Nephron (organoid): ENCODE data around the gene MAT2B.

Source experiments
- H3K27ac Mint-ChIP-seq, 3 experiments: 2 replicates each; pipeline ENCODE4 v1.8.0; 2020; ENCODE audit warnings: mixed read lengths in 3 of 3, mild to moderate bottlenecking in 2 of 3, moderate library complexity in 1 of 3
- H3K27me3 Mint-ChIP-seq: 2 replicates; pipeline ENCODE4 v1.8.0; 2021; ENCODE audit warnings: low read depth, mild to moderate bottlenecking, moderate library complexity, mixed read lengths
- H3K36me3 Mint-ChIP-seq: 2 replicates; pipeline ENCODE4 v1.8.0; 2020; ENCODE audit warnings: low read depth, mixed read lengths
- H3K4me1 Mint-ChIP-seq: 2 replicates; pipeline ENCODE4 v1.8.0; 2020; ENCODE audit warnings: mixed read lengths
- H3K4me3 Mint-ChIP-seq, 3 experiments: 2 replicates each; pipeline ENCODE4 v1.8.0; 2020; ENCODE audit warnings: mild to moderate bottlenecking in 3 of 3, mixed read lengths in 3 of 3, moderate library complexity in 2 of 3
- H3K9me3 Mint-ChIP-seq: 2 replicates; pipeline ENCODE4 v1.8.0; 2020; ENCODE audit warnings: mixed read lengths
- TF ChIP-seq, protein P1 (sequence below), 3 experiments: fragments of 200-600 bp; sonication (generic); IDR thresholded peaks; one replicate each; pipeline ENCODE4 v1.5.0; 2021; ENCODE audit warnings: antibody characterized with exemption in 3 of 3; ENCODE audit not compliant: unreplicated experiment in 3 of 3

MAT2B gene

DNA sequence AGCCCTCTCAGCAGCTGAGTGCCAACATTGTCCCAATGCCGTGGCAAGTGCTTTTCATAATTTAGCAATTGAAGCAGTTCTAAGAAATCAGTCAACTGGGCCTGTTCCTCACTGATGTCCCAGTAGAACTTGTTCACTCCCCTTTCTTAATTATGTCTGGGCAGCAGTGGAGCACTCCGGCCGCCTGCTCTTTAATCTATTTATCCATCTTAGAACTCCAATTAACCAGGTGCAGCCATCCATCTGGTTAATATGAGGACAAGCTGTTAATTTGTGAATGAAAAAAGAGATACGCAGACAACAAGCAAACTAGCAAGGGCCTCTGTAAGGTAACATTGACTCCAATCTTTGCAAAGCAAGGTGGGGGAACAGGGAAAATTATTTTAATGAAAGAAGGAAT lies 39.4 kb downstream of the MAT2B start:
- Mint-ChIP-seq H3K4me1 (no peaks in the 10 kb centered on the region), H3K27ac (no peak overlapping the region), H3K27me3 (no peaks in the 10 kb centered on the region), H3K9me3 (no peaks in the 10 kb centered on the region), H3K4me3 (no peak overlapping the region), H3K36me3 (no peaks in the 10 kb centered on the region)
- TF ChIP-seq, protein P1, sequence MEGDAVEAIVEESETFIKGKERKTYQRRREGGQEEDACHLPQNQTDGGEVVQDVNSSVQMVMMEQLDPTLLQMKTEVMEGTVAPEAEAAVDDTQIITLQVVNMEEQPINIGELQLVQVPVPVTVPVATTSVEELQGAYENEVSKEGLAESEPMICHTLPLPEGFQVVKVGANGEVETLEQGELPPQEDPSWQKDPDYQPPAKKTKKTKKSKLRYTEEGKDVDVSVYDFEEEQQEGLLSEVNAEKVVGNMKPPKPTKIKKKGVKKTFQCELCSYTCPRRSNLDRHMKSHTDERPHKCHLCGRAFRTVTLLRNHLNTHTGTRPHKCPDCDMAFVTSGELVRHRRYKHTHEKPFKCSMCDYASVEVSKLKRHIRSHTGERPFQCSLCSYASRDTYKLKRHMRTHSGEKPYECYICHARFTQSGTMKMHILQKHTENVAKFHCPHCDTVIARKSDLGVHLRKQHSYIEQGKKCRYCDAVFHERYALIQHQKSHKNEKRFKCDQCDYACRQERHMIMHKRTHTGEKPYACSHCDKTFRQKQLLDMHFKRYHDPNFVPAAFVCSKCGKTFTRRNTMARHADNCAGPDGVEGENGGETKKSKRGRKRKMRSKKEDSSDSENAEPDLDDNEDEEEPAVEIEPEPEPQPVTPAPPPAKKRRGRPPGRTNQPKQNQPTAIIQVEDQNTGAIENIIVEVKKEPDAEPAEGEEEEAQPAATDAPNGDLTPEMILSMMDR (IDR thresholded peaks at IDR 0.05; ENCODE audit: unreplicated experiment in 3 of 3): no peak

DNA sequence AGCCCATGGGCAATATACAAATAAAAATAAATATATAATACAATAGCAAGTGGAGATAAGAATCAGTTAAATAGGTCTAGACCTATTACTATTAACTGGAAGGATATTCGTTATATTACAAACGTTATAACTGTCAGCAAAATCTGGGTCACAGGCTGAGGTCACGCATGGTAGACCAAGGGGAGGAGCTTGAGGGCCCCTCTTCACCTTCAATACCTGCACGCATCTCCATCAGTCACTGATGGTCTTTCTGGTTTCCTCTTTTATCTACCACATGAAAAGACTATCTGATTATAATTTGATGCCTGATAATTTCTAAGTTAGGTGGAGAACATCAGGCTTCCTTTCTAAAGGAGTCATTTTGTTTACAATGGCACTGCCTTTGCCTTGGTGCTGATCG lies 43.2 kb downstream of the MAT2B start:
- no peaks in the 10 kb centered on the region for H3K36me3 Mint-ChIP-seq
- no peaks in the 10 kb centered on the region for H3K4me1 Mint-ChIP-seq
- no peak overlapping the region for H3K27ac Mint-ChIP-seq
- H3K4me3 Mint-ChIP-seq: no peak overlapping the region
- TF ChIP-seq, protein P1 (IDR thresholded peaks at IDR 0.05; ENCODE audit: unreplicated experiment in 3 of 3): no peak
- H3K27me3 Mint-ChIP-seq: no peaks in the 10 kb centered on the region
- H3K9me3 Mint-ChIP-seq: no peaks in the 10 kb centered on the region

DNA sequence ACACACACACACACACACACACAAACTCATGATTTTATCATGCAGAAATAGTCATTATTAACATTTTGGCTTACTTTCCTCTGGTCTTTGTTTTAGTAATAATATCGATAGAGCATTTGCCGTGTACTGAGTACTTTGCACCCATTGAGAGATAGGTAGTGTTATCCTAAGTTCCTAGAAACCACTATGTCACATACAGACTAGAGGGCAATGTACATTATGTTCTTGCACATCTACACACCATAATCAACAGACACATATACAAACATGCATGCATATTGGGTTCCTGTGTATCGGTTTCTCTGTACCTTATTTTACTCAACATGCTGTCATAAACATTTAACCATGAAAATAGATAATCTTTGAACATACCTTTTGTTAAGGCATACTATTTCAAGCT lies 45.7 kb downstream of the MAT2B start:
- Mint-ChIP-seq H3K4me3 (no peak overlapping the region), H3K27me3 (no peaks in the 10 kb centered on the region), H3K36me3 (no peaks in the 10 kb centered on the region), H3K4me1 (no peaks in the 10 kb centered on the region), H3K9me3 (no peaks in the 10 kb centered on the region), H3K27ac (no peak overlapping the region)
- TF ChIP-seq, protein P1 (IDR thresholded peaks at IDR 0.05; ENCODE audit: unreplicated experiment in 3 of 3): no peak

DNA sequence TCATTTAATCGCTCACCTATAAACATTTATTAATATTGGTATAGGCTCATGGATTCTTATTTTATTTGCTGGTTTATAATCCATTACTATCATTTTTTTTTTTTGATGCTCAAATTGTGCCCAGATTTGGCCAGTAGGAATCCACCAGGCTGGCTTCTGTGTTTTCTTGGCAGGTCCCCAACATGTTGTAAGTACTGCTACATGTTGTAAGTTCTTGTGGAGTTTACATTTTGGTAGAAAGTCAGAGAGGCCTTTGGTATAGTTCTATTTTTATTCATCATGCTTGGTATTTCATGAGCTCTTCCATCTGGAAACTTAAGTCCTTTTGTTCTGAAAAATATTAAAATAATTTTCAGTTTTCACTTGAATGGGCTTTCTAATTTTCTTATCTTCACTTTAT lies 47.1 kb downstream of the MAT2B start:
- Mint-ChIP-seq H3K27ac (no peak overlapping the region), H3K27me3 (no peaks in the 10 kb centered on the region), H3K36me3 (no peaks in the 10 kb centered on the region), H3K4me1 (no peaks in the 10 kb centered on the region), H3K9me3 (peaks cover 3% of the 10 kb centered on the region), H3K4me3 (no peak overlapping the region)
- TF ChIP-seq, protein P1 (IDR thresholded peaks at IDR 0.05; ENCODE audit: unreplicated experiment in 3 of 3): no peak

DNA sequence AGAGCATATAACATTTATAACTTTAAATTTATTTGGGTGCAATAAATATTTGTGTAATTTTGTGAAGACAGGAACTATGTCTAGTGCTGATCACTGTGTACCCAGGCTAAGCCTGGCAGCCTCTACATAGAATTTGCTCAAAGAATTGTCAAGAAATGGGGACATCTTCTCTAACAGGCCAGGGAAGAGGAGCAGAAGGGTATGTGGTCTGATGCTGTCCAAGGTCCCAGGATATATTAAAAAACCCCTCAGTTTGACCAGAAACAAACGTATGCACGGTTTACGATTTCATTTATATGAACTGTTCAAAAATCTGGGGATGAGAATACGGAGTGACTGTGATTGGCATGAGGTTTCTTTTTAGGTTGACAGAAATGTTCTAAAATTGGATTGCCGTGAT lies 55.9 kb downstream of the MAT2B start:
- peaks cover 16% of the 10 kb centered on the region for H3K4me1 Mint-ChIP-seq
- TF ChIP-seq, protein P1 (IDR thresholded peaks at IDR 0.05; ENCODE audit: unreplicated experiment in 3 of 3): no peak
- peaks cover 45% of the 10 kb centered on the region for H3K27me3 Mint-ChIP-seq
- peaks cover 3% of the 10 kb centered on the region for H3K9me3 Mint-ChIP-seq
- H3K36me3 Mint-ChIP-seq: no peaks in the 10 kb centered on the region
- no peak overlapping the region for H3K27ac Mint-ChIP-seq
- no peak overlapping the region for H3K4me3 Mint-ChIP-seq

DNA sequence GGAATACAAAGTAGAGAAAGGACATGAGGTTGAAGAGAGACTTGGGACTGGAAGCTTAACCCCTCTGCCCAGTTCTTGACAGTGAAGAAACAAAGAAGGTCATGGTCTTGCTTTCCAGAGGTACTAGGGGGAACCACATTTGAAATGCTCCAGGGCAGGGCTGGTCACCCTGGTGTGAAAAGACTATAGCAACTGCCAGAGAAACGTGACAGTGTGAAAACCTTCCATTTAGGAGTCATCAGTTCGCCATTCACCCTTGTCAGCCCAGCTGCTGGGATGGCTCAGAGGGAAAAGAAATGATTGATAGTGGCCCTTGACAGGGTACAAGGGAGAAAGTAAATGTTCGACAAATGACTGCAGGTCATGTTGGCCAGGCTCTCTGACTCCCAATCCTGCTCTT lies 56.7 kb downstream of the MAT2B start:
- Mint-ChIP-seq H3K36me3 (no peaks in the 10 kb centered on the region), H3K9me3 (no peaks in the 10 kb centered on the region), H3K27me3 (peaks cover 52% of the 10 kb centered on the region), H3K4me1 (peaks cover 17% of the 10 kb centered on the region), H3K4me3 (no peak overlapping the region), H3K27ac (no peak overlapping the region)
- TF ChIP-seq, protein P1 (IDR thresholded peaks at IDR 0.05; ENCODE audit: unreplicated experiment in 3 of 3): no peak
